K562 (cell line): ENCODE data around the gene BDP1. TPM values are rescaled to one million over a fixed set of nuclear protein-coding genes. Genes with fewer than 3 reads are reported as not detected.

ENCODE experiments used
- ATAC-seq: fragments of 200-7000 bp; cut with Tn5 transposase; 3 replicates; pipeline ENCODE4 v1.9.1; 2020; ENCODE audit warnings: moderate library complexity
- Bru-seq: library from RNA; stranded (reverse); fragments of 400-500 nt; gene quantifications from one replicate; lab custom pipeline; 2021; lab: Mats Ljungman, UMichigan
- BruChase-seq, 2 experiments: library from RNA; stranded (reverse); fragments of 400-500 nt; gene quantifications; one replicate each; lab custom pipeline; 2021; lab: Mats Ljungman, UMichigan
- BruUV-seq: library from RNA; stranded (reverse); fragments of 400-500 nt; replicated peaks from 2 replicates; lab custom pipeline; 2021; lab: Mats Ljungman, UMichigan
- CTCF ChIA-PET: fragments of 300-600 bp; formaldehyde crosslinking; extraction: SDS; loops from one replicate; lab custom pipeline; 2021; ENCODE audit warnings: low intra/inter-chr PET ratio; lab: Yijun Ruan, JAX
- POLR2A ChIA-PET: fragments of 300-600, 350-650 bp; sonication (Branson Sonifier 250); formaldehyde crosslinking; extraction: SDS; loops from one replicate; lab custom pipeline; 2021; ENCODE audit warnings: antibody characterized with exemption, inconsistent platforms; lab: Yijun Ruan, JAX
- DNase-seq, 4 experiments: peaks; one replicate each; pipeline versions ENCODE4 v3.0.0 to v3.0.0-alpha.2; 2011 to 2018; ENCODE audit warnings: low spot score in 3 of 4, mixed read lengths in 3 of 4; ENCODE audit errors: extremely low read depth in 1 of 4
- FAIRE-seq: peaks from 2 replicates; lab custom pipeline; 2011; peaks lifted over from hg19 to GRCh38; lab: Jason Lieb, UNC
- H2AFZ ChIP-seq: 2 replicates; pipeline ENCODE4 v1.6.0; 2011; ENCODE audit warnings: low read depth, low read length, control low read depth, inconsistent platforms
- H3K27ac ChIP-seq: fragments of 200-600 bp; 3 replicates; pipeline ENCODE4 v1.8.0; 2011; ENCODE audit warnings: low read depth, mild to moderate bottlenecking, control low read depth, inconsistent platforms, low read length, moderate library complexity, mixed read lengths; ENCODE audit errors: extremely low read depth
- H3K27me3 ChIP-seq, 2 experiments: fragments of 300-600 bp in 1 of 2; 2 replicates in 1 of 2; 3 replicates in 1 of 2; pipeline versions ENCODE4 v1.6.0 to v1.8.0; 2011; ENCODE audit warnings: inconsistent platforms in 2 of 2, low read length in 2 of 2, mild to moderate bottlenecking in 1 of 2, mixed read lengths in 1 of 2, moderate library complexity in 1 of 2; ENCODE audit not compliant: control insufficient read depth in 2 of 2, insufficient read depth in 2 of 2
- H3K36me3 ChIP-seq: fragments of 300-600 bp; 3 replicates; pipeline ENCODE4 v1.8.0; 2011; ENCODE audit warnings: mild to moderate bottlenecking, low read length, inconsistent platforms; ENCODE audit not compliant: control insufficient read depth, insufficient read depth
- H3K4me1 ChIP-seq, 2 experiments: fragments of 200-600 bp in 1 of 2; replicated peaks in 1 of 2; 2 replicates in 1 of 2; 3 replicates in 1 of 2; pipeline versions ENCODE4 v1.5.1 to v1.8.0; 2011; ENCODE audit warnings: inconsistent platforms in 2 of 2, low read length in 2 of 2, mild to moderate bottlenecking in 1 of 2, mixed read lengths in 1 of 2, moderate library complexity in 1 of 2; ENCODE audit not compliant: control insufficient read depth in 2 of 2, insufficient read depth in 2 of 2
- H3K4me2 ChIP-seq: 2 replicates; pipeline ENCODE4 v1.6.1; 2011; ENCODE audit warnings: low read length, control low read depth, inconsistent platforms, mixed read lengths; ENCODE audit not compliant: insufficient read depth
- H3K4me3 ChIP-seq: fragments of 200-600 bp; sonication (generic), shearing (Covaris generic); 2 replicates; pipeline ENCODE4 v1.5.1; 2016; ENCODE audit warnings: control low read depth, inconsistent platforms
- H3K79me2 ChIP-seq: fragments of 200-600 bp; 3 replicates; pipeline ENCODE4 v1.8.0; 2011; ENCODE audit warnings: low read length, inconsistent platforms; ENCODE audit not compliant: control insufficient read depth, insufficient read depth
- H3K9ac ChIP-seq, 2 experiments: 2 replicates each; pipeline versions ENCODE4 v1.6.0 to v1.6.1; 2011; ENCODE audit warnings: low read depth in 2 of 2, low read length in 2 of 2, control low read depth in 1 of 2, inconsistent platforms in 1 of 2, mild to moderate bottlenecking in 1 of 2, mixed read lengths in 1 of 2; ENCODE audit not compliant: insufficient read depth in 1 of 2
- H3K9me1 ChIP-seq: one replicate; pipeline ENCODE4 v1.6.0; 2011; ENCODE audit warnings: inconsistent platforms, mild to moderate bottlenecking, low read length, moderate library complexity; ENCODE audit not compliant: control insufficient read depth, insufficient read depth
- H3K9me3 ChIP-seq: replicated peaks from 2 replicates; pipeline ENCODE4 v1.5.1; 2011; ENCODE audit warnings: low read depth, low read length, inconsistent platforms; ENCODE audit not compliant: control insufficient read depth, insufficient read depth
- H4K20me1 ChIP-seq: replicated peaks from 2 replicates; pipeline ENCODE4 v1.6.1; 2011; ENCODE audit warnings: low read length, inconsistent platforms, mixed read lengths; ENCODE audit not compliant: control insufficient read depth, insufficient read depth
- ATF1 ChIP-seq, 2 experiments: fragments of 450-650 bp in 1 of 2; IDR thresholded peaks; 2 replicates each; pipeline ENCODE4 v1.6.1; 2016; ENCODE audit warnings: missing compliant biosample characterization in 1 of 2, missing genetic modification characterization in 1 of 2
- BMI1 ChIP-seq: fragments of 150-350 bp; IDR thresholded peaks from 2 replicates; pipeline ENCODE4 v1.6.1; 2014; ENCODE audit warnings: low read length
- CREM ChIP-seq: IDR thresholded peaks from 2 replicates; pipeline ENCODE4 v1.6.1; 2014; ENCODE audit warnings: antibody characterized with exemption, low read depth
- ELF2 ChIP-seq: fragments of 250-450 bp; sonication (Bioruptor Pico); IDR thresholded peaks from 2 replicates; pipeline ENCODE4 v1.5.0; 2021; ENCODE audit warnings: mild to moderate bottlenecking
- FIP1L1 ChIP-seq: fragments of 200-400 bp; formaldehyde crosslinking; IDR thresholded peaks from 2 replicates; pipeline ENCODE4 v1.6.1; 2018; ENCODE audit warnings: mild to moderate bottlenecking, low read depth, low read length; ENCODE audit not compliant: poor library complexity, severe bottlenecking
- WGBS: fragments of 100-300 bp; shearing (Covaris generic); methylation state at CpG from one replicate; pipeline ENCODE4 v1.1.6; 2016; ENCODE audit warnings: low coverage, mixed read lengths; ENCODE audit not compliant: insufficient coverage; ENCODE audit errors: missing lambda C conversion rate; 5-methylcytosine and 5-hydroxymethylcytosine counted together
- in situ Hi-C: fragments of 300-500 bp; cut with MboI; formaldehyde crosslinking; loops from 4 replicates; pipeline ENCODE4 v1.15.0; 2018; ENCODE audit warnings: inconsistent platforms, mixed read lengths
- intact Hi-C: fragments of 100-400 bp; cut with micrococcal nuclease; formaldehyde crosslinking; loops from 2 replicates; pipeline ENCODE4 v1.14.2; 2022
- long read RNA-seq, 3 experiments: library from polyadenylated mRNA in 2 of 3; library from RNA in 1 of 3; unstranded in 2 of 3; stranded (forward) in 1 of 3; transcript quantifications; one replicate each; pipeline ENCODE4 v2.0.0, GENCODE V29; 2019 to 2022
- polyA minus RNA-seq, 3 experiments: library from RNA; depleted of rRNA, polyadenylated mRNA; stranded (reverse); fragments of >200 nt; gene quantifications; 2 replicates each; pipeline ENCODE4 v1.2.3, GENCODE V29; 2011
- polyA plus RNA-seq, 8 experiments: library from polyadenylated mRNA; depleted of rRNA in 4 of 8; stranded (reverse) in 5 of 8; unstranded in 3 of 8; fragments of >200 nt; fragmentation: Nextera tagmentation in 2 of 8; fragmentation: Illumina TruSeq in 1 of 8; extraction: Ambion mirVana in 2 of 8; extraction: Trizol in 1 of 8; gene quantifications; 2 replicates each; pipeline versions ENCODE4 v1.2.1 to v1.2.3, GENCODE V29; 2011 to 2014; ENCODE audit warnings: inconsistent platforms in 1 of 8, missing spikeins in 1 of 8
- total RNA-seq, 7 experiments: library from RNA; depleted of rRNA in 6 of 7; stranded (reverse); fragments of >200 nt in 6 of 7; fragmentation: Illumina TruSeq in 2 of 7; extraction: Trizol in 2 of 7; gene quantifications; 2 replicates each; pipeline versions ENCODE4 v1.2.1 to v1.2.3, GENCODE V29; 2011 to 2021; ENCODE audit warnings: low replicate concordance in 1 of 7

Gene BDP1, protein sequence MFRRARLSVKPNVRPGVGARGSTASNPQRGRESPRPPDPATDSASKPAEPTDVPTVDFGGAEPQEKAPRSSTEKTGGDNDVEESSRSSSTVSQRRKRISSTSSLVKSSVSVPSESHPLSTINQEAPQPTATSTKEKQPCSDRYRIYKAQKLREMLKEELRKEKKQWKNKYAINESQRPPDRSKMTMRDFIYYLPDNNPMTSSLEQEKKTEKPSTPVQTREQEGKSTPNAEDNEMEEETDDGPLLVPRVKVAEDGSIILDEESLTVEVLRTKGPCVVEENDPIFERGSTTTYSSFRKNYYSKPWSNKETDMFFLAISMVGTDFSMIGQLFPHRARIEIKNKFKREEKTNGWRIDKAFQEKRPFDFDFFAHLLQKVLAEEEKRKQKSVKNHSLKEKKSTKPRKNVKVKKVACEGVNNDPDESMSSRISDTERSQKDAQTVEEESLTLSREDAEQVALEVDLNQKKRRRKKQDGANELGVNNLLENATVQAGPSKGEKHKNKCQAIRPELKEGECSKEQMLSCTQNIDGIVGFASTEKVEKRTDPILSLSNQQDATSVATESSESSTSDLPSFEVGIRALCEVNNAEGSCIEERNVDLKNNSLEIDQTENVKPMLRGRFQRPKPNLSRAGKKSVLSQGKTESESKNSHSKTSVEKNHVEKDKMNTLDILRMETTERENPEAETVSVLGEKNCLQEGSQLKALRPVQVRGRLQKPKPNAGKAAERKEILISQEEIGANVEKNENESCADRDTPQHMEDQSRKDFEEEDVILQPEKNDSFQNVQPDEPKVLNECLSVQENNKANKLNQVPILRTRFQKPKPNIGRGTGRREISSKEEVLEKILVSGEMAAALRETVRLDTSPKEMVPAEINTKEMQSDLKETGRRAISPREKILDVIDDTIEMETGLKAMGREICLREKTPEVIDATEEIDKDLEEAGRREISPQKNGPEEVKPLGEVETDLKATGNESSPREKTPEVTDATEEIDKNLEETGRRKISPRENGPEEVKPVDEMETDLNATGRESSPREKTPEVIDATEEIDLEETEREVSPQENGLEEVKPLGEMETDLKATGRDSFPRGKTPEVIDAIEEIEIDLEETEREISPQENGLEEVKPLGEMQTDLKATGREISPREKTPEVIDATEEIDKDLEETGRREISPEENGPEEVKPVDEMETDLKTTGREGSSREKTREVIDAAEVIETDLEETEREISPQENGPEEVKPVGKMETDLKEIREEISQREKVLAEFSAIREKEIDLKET (N-terminal part only)
- 20.0 and 81.8 TPM in 2 replicates for total RNA-seq (2011; cell fraction: chromatin; rRNA removed; ENCODE audit: low replicate concordance)
- total RNA-seq (2011; cell fraction: nucleolus; rRNA removed) = 11.8 and 12.4 TPM in 2 replicates
- 25.7 and 37.8 TPM in 2 replicates for total RNA-seq (2011; cell fraction: nucleoplasm; rRNA removed)
- total RNA-seq (2014; rRNA removed) = 21.1 and 23.9 TPM in 2 replicates
- total RNA-seq (2014; rRNA removed; fragmentation: Illumina TruSeq; extraction: Trizol) = 39.1 and 45.4 TPM in 2 replicates
- 42.0 and 47.3 TPM in 2 replicates for total RNA-seq (2015; rRNA removed; fragmentation: Illumina TruSeq; extraction: Trizol)
- 23.7 and 24.0 TPM in 2 replicates for total RNA-seq (2021)
- 16.7 and 22.7 TPM in 2 replicates for polyA plus RNA-seq (2011; rRNA removed)
- polyA plus RNA-seq (2011; cell fraction: cytosol; rRNA removed) = 4.7 and 7.3 TPM in 2 replicates
- 15.5 and 18.2 TPM in 2 replicates for polyA plus RNA-seq (2011; cell fraction: nucleus; rRNA removed)
- polyA plus RNA-seq (2012) = 10.3 and 13.3 TPM in 2 replicates
- polyA plus RNA-seq (2014; fragmentation: Illumina TruSeq; extraction: Trizol) = 19.9 and 25.8 TPM in 2 replicates
- polyA plus RNA-seq (2014; fragmentation: Nextera tagmentation; extraction: Ambion mirVana) = 1 to 10 TPM; 6.9 to 7.9 TPM
- polyA plus RNA-seq (2014; rRNA removed) = 16.8 and 17.2 TPM in 2 replicates
- 34.7 and 37.3 TPM in 2 replicates for polyA minus RNA-seq (2011; rRNA and poly(A)+ RNA removed)
- polyA minus RNA-seq (2011; cell fraction: cytosol; rRNA and poly(A)+ RNA removed) = 10.6 and 15.2 TPM in 2 replicates
- 16.3 and 26.9 TPM in 2 replicates for polyA minus RNA-seq (2011; cell fraction: nucleus; rRNA and poly(A)+ RNA removed)
- Bru-seq, nascent RNA = percentile 80 among the genes with signal in this experiment
- percentile 89 among the genes with signal in this experiment for BruChase-seq, experiment 1, labeled RNA remaining after a 2-hour chase
- BruChase-seq, experiment 2, labeled RNA remaining after a 6-hour chase = percentile 92 among the genes with signal in this experiment
- long read RNA-seq, experiment 1, partial matches to known transcripts = 34 of 40 reads
- long read RNA-seq, experiment 1, other reads (novel, unspliced or antisense) = 6 of 40 reads
- long read RNA-seq, experiment 2, partial matches to known transcripts = 6 of 6 reads
- long read RNA-seq, experiment 2, other reads (novel, unspliced or antisense) = 0 of 6 reads
- long read RNA-seq, experiment 3, partial matches to known transcripts = 11 of 14 reads
- long read RNA-seq, experiment 3, other reads (novel, unspliced or antisense) = 3 of 14 reads

DNA sequence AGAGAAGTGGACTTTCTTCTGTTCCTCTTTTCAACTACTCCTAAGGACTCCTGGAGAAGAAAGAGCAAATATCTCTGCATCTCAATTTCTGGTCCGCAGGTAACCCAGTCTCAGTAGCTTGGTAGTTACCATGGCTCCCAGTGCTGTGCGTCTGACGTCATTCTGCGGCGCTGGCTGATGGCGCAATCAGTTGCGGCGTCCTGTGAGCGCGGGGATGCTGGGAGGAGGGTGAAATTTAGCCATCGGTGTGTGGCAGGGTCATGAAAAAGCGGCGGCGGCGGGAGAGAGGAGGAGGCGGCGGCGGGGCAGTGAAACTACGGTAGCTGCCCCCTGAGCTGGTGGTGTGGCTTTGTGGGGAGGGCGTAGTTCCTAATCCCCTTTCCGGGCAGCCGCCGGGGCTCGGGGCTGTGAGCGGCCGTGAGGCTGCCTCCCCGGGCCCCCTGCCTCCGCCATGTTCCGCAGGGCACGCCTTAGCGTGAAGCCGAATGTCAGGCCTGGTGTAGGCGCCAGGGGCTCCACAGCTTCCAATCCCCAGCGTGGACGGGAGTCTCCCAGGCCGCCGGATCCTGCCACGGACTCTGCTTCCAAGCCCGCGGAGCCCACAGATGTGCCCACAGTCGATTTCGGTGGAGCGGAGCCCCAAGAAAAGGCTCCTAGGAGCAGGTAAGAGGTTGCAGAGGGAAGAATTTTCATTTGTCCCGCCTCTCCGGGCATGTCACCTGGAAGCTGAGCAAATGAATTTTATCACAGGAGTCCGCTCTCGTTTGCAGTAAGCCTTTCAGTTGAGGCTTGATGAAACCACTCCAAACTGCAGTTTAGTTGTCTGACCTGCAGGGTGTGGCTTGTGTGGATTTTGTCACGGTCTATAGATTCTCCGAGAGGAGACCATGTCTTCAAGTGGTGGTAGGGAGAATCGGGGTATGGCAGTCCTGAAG lies at the start of gene BDP1:
TSS of gene BDP1 (plus strand) at position 225 of the 935 bp plus-strand sequence. CDS start at position 452, 227 bp downstream.
- Histone ChIP-seq H3K4me3 (peak within 1 kb of the TSS; percentile 71), H3K9ac (peak within 1 kb of the TSS; percentile 89 to 92), H3K9me1 (no peaks in the 10 kb centered on the region), H3K4me1 (peaks cover 4 to 7% of the 10 kb centered on the region in 2 experiments; a peak in 2 of 5 replicates), H4K20me1 (0 out of 2 replicates have a peak, but pooled peaks cover 3% of the 10 kb centered on the region), H3K4me2 (peak within 1 kb of the TSS; percentile 88), H3K27me3 (no peaks in the 10 kb centered on the region), H2AFZ (peak within 1 kb of the TSS; percentile 91), H3K36me3 (peaks cover 24% of the 10 kb centered on the region), H3K27ac (peak within 1 kb of the TSS; percentile 86), H3K9me3 (no peaks in the 10 kb centered on the region), H3K79me2 (peaks cover 46% of the 10 kb centered on the region)
- ChIA-PET CTCF (no interaction called here), POLR2A (interaction anchor here (1.0 to 1.1 kb wide), 3 partner anchors 10 to 133 kb away, joined by 3 to 5 read pairs (median 4); no protein-coding TSS in a partner anchor)
- intact Hi-C loops = no loop called here
- ATAC-seq (peak; percentile 97), DNase-seq (peak; percentile 89 to 97 (median 90)), FAIRE-seq (peak; percentile 91)
- TSS peak; percentile 74 for BruUV-seq
- WGBS = under 1% methylated on average over 48 of the region's 50 CpGs
- in situ Hi-C loops = loop anchor here (25.0 kb wide), 2 partner anchors 243 to 1243 kb away; no protein-coding TSS in a partner anchor
- peak; percentile 99 for TF ChIP-seq ATF1 (CRISPR knock-in tag; IDR thresholded peaks at IDR 0.05)
- peak; percentile 100 for TF ChIP-seq ATF1 (tag; IDR thresholded peaks at IDR 0.05)
- no peak for TF ChIP-seq ELF2
- peak; percentile 77 for TF ChIP-seq BMI1
- peak; percentile 100 for TF ChIP-seq CREM
- peak; percentile 65 for TF ChIP-seq FIP1L1
